B cell (primary cell): ENCODE results near the gene HP1BP3. TPM values are rescaled to one million over a fixed set of nuclear protein-coding genes. Genes with fewer than 3 reads are reported as not detected.

Experiments used
- ATAC-seq: fragments of 200-7000 bp; cut with Tn5 transposase; one replicate; pipeline ENCODE4 v1.10.0; 2021; ENCODE audit warnings: low read depth, mild to moderate bottlenecking, moderate number of reproducible peaks, moderate library complexity
- CTCF ChIA-PET: fragments of 350-600 bp; sonication (Branson Sonifier 250); formaldehyde crosslinking; loops from one replicate; lab custom pipeline; 2021; ENCODE audit warnings: antibody characterized with exemption, inconsistent platforms; lab: Charles Lee
- POLR2A ChIA-PET: fragments of 350-600 bp; sonication (Branson Sonifier 250); formaldehyde crosslinking; loops from one replicate; lab custom pipeline; 2021; ENCODE audit warnings: antibody characterized with exemption; lab: Charles Lee
- DNase-seq: peaks from one replicate; pipeline ENCODE4 v3.0.0; 2013
- H2AFZ ChIP-seq: 2 replicates; pipeline ENCODE4 v1.6.1; 2012; ENCODE audit warnings: mild to moderate bottlenecking, low read depth, low read length; ENCODE audit not compliant: insufficient read depth, poor library complexity, severe bottlenecking
- H3K27ac ChIP-seq, 2 donors: 1 replicate in 1 of 2; 2 replicates in 1 of 2; pipeline ENCODE4 v1.5.1; 2012 to 2013; ENCODE audit warnings: low read length in 2 of 2, mild to moderate bottlenecking in 2 of 2, moderate library complexity in 1 of 2
- H3K27me3 ChIP-seq, 4 experiments: fragments of 200-600 bp in 1 of 4; sonication (generic) in 1 of 4; replicated peaks in 1 of 4; 1 replicate in 2 of 4; 2 replicates in 2 of 4; pipeline versions ENCODE4 v1.6.1 to v1.7.0; 2013 to 2016; ENCODE audit warnings: low read length in 3 of 4, mild to moderate bottlenecking in 2 of 4, mixed read lengths in 1 of 4, moderate library complexity in 1 of 4; ENCODE audit not compliant: insufficient read depth in 4 of 4, control insufficient read depth in 3 of 4; ENCODE audit errors: control extremely low read depth in 1 of 4
- H3K36me3 ChIP-seq, 2 experiments: replicated peaks in 1 of 2; 1 replicate in 1 of 2; 2 replicates in 1 of 2; pipeline versions ENCODE4 v1.6.1 to v1.7.1; 2013; ENCODE audit warnings: low read length in 1 of 2; ENCODE audit not compliant: insufficient read depth in 2 of 2, control insufficient read depth in 1 of 2; ENCODE audit errors: control extremely low read depth in 1 of 2, extremely low read depth in 1 of 2
- H3K4me1 ChIP-seq, 2 donors: fragments of 200-600 bp in 1 of 2; sonication (generic) in 1 of 2; 1 replicate in 1 of 2; 2 replicates in 1 of 2; pipeline versions ENCODE4 v1.5.1 to v1.6.1; 2013 to 2017; ENCODE audit warnings: low read length in 2 of 2; ENCODE audit not compliant: control insufficient read depth in 2 of 2, insufficient read depth in 2 of 2
- H3K4me2 ChIP-seq: replicated peaks from 2 replicates; pipeline ENCODE3; 2012; ENCODE audit warnings: mild to moderate bottlenecking, low read depth, low read length; ENCODE audit not compliant: poor library complexity, severe bottlenecking
- H3K4me3 ChIP-seq, 5 experiments: fragments of 200-600 bp in 1 of 5; sonication (generic) in 1 of 5; 1 replicate in 3 of 5; 2 replicates in 2 of 5; pipeline versions ENCODE4 v1.5.1 to v1.7.0; 2011 to 2016; ENCODE audit warnings: low read length in 4 of 5, mild to moderate bottlenecking in 4 of 5, low read depth in 2 of 5, control low read depth in 1 of 5, moderate library complexity in 1 of 5; ENCODE audit not compliant: insufficient read depth in 1 of 5; ENCODE audit errors: control extremely low read depth in 1 of 5, extremely low read depth in 1 of 5
- H3K79me2 ChIP-seq: fragments of 200-600 bp; sonication (generic); one replicate; pipeline ENCODE4 v1.6.0; 2016; ENCODE audit warnings: low read length; ENCODE audit not compliant: control insufficient read depth, insufficient read depth
- H3K9ac ChIP-seq: fragments of 200-600 bp; sonication (generic); 2 replicates; pipeline ENCODE4 v1.6.1; 2017; ENCODE audit warnings: mild to moderate bottlenecking, low read length, moderate library complexity
- H3K9me3 ChIP-seq, 3 donors: one replicate each; pipeline versions ENCODE4 v1.6.1 to v1.7.1; 2013; ENCODE audit warnings: low read length in 2 of 3; ENCODE audit not compliant: control insufficient read depth in 2 of 3, insufficient read depth in 1 of 3; ENCODE audit errors: control extremely low read depth in 1 of 3
- H4K20me1 ChIP-seq: 2 replicates; pipeline ENCODE4 v1.6.0; 2012; ENCODE audit warnings: mild to moderate bottlenecking, low read length; ENCODE audit not compliant: insufficient read depth, control insufficient read depth, poor library complexity, severe bottlenecking
- H3K27ac Mint-ChIP-seq: one replicate; pipeline ENCODE4 v1.8.0; 2021; ENCODE audit warnings: mixed read lengths
- H3K27me3 Mint-ChIP-seq: one replicate; pipeline ENCODE4 v1.8.0; 2021; ENCODE audit warnings: mixed read lengths
- H3K4me1 Mint-ChIP-seq: one replicate; pipeline ENCODE4 v1.8.0; 2021; ENCODE audit warnings: mixed read lengths
- H3K4me3 Mint-ChIP-seq: one replicate; pipeline ENCODE4 v1.8.0; 2021; ENCODE audit warnings: mixed read lengths
- H3K9me3 Mint-ChIP-seq: one replicate; pipeline ENCODE4 v1.8.0; 2022; ENCODE audit warnings: mixed read lengths; ENCODE audit not compliant: insufficient read depth
- EZH2 ChIP-seq: IDR thresholded peaks from 2 replicates; pipeline ENCODE4 v1.6.1; 2012; ENCODE audit warnings: borderline replicate concordance, low read depth, mild to moderate bottlenecking, moderate library complexity, low read length; ENCODE audit not compliant: insufficient read depth, poor library complexity, severe bottlenecking
- WGBS: methylation state at CpG from one replicate; pipeline ENCODE4 v1.1.5; 2013; ENCODE audit warnings: missing lambda C conversion rate; ENCODE audit not compliant: insufficient coverage; 5-methylcytosine and 5-hydroxymethylcytosine counted together
- intact Hi-C: fragments of 100-400 bp; cut with micrococcal nuclease; formaldehyde crosslinking; loops from one replicate; pipeline ENCODE4 v1.10.0; 2022
- polyA plus RNA-seq: library from polyadenylated mRNA; depleted of rRNA; stranded (reverse); fragments of >200 nt; gene quantifications from 2 replicates; pipeline ENCODE4 v1.2.3, GENCODE V29; 2012
- total RNA-seq, 2 donors: library from RNA; stranded (reverse); fragments of 120-200 nt in 1 of 2; gene quantifications; 1 replicate in 1 of 2; 2 replicates in 1 of 2; pipeline versions ENCODE4 v1.2.3 to v1.2.4, GENCODE V29; 2013 to 2022
- TF ChIP-seq, protein P1 (sequence below): fragments of 200-600 bp; IDR thresholded peaks from one replicate; pipeline ENCODE4 v1.8.0; 2022; ENCODE audit warnings: antibody characterized with exemption, mild to moderate bottlenecking

HP1BP3 gene
- total and polyA plus RNA-seq, 2 donors (not counting 1 experiment from before 2014, with no cell fraction given) = 147 to 303 TPM

DNA sequence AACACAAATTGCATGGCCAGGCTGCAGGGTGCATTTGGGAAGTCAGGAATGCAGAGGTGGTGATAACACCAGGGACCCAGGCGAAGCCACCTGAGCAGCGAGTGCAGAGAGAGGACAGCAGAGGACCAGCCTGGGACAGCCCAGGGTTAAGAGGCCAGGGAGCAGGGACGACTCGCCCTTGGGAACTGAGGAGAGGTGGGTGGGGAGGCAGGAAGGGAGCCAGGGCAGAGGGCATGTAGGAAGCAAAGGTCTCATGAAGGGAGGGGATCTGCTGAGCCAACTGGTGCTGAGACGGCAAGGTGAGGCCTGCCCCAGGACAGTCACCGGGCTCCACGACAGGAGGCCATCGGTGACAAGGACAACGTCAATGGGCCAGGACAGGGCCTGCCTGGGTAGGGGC is 85.7 kb downstream of the HP1BP3 start:
- H3K4me3 Mint-ChIP-seq = no peak overlapping the region
- WGBS = 94% methylated on average over 9 of the region's 9 CpGs

GRCh38 chr1:20700636-20701215 is 86.4 kb downstream of the HP1BP3 start:
- TF ChIP-seq, protein P1, sequence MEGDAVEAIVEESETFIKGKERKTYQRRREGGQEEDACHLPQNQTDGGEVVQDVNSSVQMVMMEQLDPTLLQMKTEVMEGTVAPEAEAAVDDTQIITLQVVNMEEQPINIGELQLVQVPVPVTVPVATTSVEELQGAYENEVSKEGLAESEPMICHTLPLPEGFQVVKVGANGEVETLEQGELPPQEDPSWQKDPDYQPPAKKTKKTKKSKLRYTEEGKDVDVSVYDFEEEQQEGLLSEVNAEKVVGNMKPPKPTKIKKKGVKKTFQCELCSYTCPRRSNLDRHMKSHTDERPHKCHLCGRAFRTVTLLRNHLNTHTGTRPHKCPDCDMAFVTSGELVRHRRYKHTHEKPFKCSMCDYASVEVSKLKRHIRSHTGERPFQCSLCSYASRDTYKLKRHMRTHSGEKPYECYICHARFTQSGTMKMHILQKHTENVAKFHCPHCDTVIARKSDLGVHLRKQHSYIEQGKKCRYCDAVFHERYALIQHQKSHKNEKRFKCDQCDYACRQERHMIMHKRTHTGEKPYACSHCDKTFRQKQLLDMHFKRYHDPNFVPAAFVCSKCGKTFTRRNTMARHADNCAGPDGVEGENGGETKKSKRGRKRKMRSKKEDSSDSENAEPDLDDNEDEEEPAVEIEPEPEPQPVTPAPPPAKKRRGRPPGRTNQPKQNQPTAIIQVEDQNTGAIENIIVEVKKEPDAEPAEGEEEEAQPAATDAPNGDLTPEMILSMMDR = no peak
- TF ChIP-seq EZH2 = no peak
- Mint-ChIP-seq H3K27me3 (no peaks in the 10 kb centered on the region), H3K9me3 (no peaks in the 10 kb centered on the region), H3K27ac (no peak overlapping the region), H3K4me1 (peaks cover 4% of the 10 kb centered on the region), H3K4me3 (no peak overlapping the region)
- Histone ChIP-seq H3K79me2 (no peaks in the 10 kb centered on the region), H3K4me1 (peaks cover 0 to 8% of the 10 kb centered on the region in 2 donors), H3K9me3 (no peaks in the 10 kb centered on the region), H3K9ac (no peak overlapping the region), H3K4me2 (no peak overlapping the region), H3K36me3 (no peaks in the 10 kb centered on the region), H3K27me3 (no peaks in the 10 kb centered on the region), H3K4me3 (no peak overlapping the region), H3K27ac (no peak overlapping the region), H4K20me1 (no peaks in the 10 kb centered on the region), H2AFZ (no peak overlapping the region)
- ATAC-seq (no peak), DNase-seq (no peak)
- intact Hi-C loops = no loop called here
- ChIA-PET CTCF (interaction anchor here (7.6 kb wide), 1 partner anchor 494 kb away, joined by 130 read pairs; no protein-coding TSS in a partner anchor), POLR2A (no interaction called here)
- WGBS = 92% methylated on average over 15 of the region's 17 CpGs

More for the DNA sequence above, 85.7 kb downstream of the HP1BP3 start:
- H3K27me3 ChIP-seq = no peaks in the 10 kb centered on the region
- H3K9ac ChIP-seq = no peak overlapping the region
- DNase-seq (no peak), ATAC-seq (no peak)
- peaks cover 0 to 4% of the 10 kb centered on the region in 2 donors for H3K4me1 ChIP-seq
- Mint-ChIP-seq H3K27me3 (no peaks in the 10 kb centered on the region), H3K9me3 (no peaks in the 10 kb centered on the region), H3K4me1 (no peaks in the 10 kb centered on the region), H3K27ac (no peak overlapping the region)
- POLR2A ChIA-PET = no interaction called here
- H3K4me3 ChIP-seq = no peak overlapping the region
- no peak overlapping the region for H3K4me2 ChIP-seq
- no peak overlapping the region for H2AFZ ChIP-seq
- H3K27ac ChIP-seq = no peak overlapping the region
- intact Hi-C loops = no loop called here
- no peaks in the 10 kb centered on the region for H3K9me3 ChIP-seq
- no peaks in the 10 kb centered on the region for H3K36me3 ChIP-seq
- TF ChIP-seq, protein P1 = no peak
- TF ChIP-seq EZH2 = no peak
- no peaks in the 10 kb centered on the region for H4K20me1 ChIP-seq
- H3K79me2 ChIP-seq = no peaks in the 10 kb centered on the region
- CTCF ChIA-PET = interaction anchor here (1.3 kb wide), 1 partner anchor 494 kb away, joined by 7 read pairs; no protein-coding TSS in a partner anchor
